GM15510 (cell line): Measurements from ENCODE around the gene ZNF521.

Experiments
- POLR2A ChIP-seq: IDR thresholded peaks from 3 replicates; pipeline ENCODE4 v1.6.1; 2011; ENCODE audit warnings: borderline replicate concordance; ENCODE audit not compliant: insufficient read length; ENCODE audit errors: extremely low read depth

Gene ZNF521

GRCh38 chr18:25109484-25109883 lies 242.5 kb downstream of the ZNF521 start:
- no peak for TF ChIP-seq POLR2A

DNA sequence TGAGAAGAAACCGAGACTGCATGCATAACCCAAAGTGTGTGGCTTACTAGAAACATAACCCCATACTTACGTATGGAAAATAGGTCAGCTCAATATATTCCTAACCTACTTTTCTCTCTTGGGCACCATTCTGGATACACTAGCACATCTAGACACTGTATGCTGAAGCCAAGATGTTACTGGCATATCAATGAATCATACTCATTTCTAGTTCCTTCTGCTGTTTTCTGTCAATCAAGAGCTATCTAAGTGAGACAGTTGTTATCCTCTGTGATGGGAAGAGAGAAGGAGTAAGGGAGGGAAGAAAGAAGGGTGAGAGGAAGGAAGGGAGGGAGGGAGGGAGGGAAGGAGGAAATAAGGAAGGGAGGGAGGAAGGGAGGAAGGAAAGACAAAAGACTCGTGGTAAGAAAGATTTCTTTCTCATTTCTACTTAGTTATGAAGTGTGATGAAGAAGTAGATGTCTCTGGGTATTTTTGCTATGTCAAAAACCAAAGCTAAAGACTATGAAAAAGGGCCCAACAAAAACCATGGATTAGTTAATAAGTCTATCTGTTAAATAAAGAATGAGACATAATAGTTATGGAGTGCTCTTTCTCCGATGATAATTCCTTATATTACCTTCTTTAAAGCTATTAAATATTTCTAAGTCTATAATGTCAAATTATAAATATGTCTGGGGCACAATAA lies 248.4 kb downstream of the ZNF521 start:
- TF ChIP-seq POLR2A, result no peak

DNA sequence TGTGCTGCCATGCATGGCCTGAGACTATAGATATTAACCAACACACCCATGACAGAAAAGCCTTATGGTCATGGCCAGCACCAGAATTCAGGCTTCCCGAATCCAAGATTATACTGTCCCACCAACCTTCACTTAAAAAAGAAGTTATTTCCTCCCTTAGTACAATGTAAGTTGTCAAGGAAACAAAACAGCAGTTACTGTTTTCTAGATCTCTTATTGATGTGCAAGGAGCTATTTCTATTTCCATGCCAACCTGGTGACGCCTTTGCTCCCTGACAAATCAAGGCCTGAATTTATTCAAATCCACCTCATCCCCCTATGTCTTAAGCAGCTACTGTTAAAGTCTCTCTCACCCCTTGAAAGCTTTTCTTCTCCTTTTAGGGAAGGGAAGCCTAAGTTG lies 249.3 kb downstream of the ZNF521 start:
- no peak for TF ChIP-seq POLR2A

DNA sequence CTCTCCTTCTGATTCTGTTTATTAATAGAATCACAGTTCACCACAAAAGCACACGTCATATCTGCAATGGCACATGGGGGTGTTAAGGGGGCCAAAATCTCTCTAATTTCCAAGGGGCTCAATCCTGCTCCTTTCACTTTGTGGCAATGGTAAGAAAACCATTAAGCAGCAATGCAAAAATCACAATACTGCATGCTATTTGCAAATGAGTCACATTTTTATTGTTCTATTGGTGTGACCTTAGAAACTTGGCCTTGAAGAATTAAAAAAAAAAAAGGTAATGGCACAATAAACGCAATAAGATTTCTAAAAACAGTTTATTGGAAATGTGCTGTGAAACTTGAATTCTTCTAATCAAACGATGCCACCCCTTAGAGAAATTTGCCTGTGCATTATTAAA lies 251.5 kb downstream of the ZNF521 start:
- no peak for TF ChIP-seq POLR2A

DNA sequence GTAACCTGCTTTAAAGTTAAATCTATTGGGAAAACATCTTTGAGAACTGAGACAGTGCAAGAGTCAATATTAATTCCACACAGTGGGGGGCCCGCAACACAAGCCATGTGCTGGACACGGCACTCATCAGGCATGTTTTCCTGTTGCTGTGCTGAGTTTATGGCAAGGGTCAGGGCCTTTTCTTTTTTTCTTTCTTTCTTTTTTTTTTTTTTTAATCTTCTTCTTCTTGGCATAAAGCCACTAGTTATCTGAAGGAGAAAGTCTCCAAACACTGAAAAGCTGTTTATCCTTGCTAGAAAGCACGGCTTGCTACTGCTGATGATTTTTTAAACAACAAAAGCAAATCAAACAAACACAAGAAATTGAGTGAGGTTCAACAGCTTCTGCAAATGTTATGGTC lies 252.1 kb downstream of the ZNF521 start:
- no peak for TF ChIP-seq POLR2A

- TF ChIP-seq POLR2A, result no peak
These were observed 254.4 kb downstream of the ZNF521 start for GRCh38 chr18:25097569-25098056.

- TF ChIP-seq POLR2A, result no peak
These were observed 254.9 kb downstream of the ZNF521 start for GRCh38 chr18:25097057-25097456.

- no peak for TF ChIP-seq POLR2A
These were observed 258.8 kb downstream of the ZNF521 start for GRCh38 chr18:25093141-25093540.

DNA sequence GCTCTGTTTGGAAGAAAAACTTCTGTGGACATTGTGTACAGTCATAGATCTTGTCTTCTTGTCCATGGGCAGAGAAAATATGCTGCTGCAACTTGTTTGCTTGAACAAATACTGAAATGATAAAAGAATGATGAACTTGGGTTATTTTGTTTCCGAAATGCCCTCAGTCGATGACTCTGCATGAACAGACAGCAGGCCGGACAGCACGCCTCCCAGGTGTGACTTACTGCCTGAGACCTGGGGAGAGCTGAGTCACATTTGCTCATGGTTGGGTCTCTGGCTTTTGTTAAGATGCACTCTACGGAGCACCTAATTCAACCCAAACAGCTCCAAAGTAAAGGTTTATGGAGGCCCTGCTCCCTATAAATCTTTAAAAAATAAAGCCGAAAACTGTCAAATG lies 262.5 kb downstream of the ZNF521 start:
- TF ChIP-seq POLR2A, result no peak

- TF ChIP-seq POLR2A, result no peak
These were observed 265.1 kb downstream of the ZNF521 start for GRCh38 chr18:25086876-25087275.

GRCh38 chr18:25081001-25081400 lies 271.0 kb downstream of the ZNF521 start:
- no peak for TF ChIP-seq POLR2A

GRCh38 chr18:25080211-25080610 lies 271.8 kb downstream of the ZNF521 start:
- TF ChIP-seq POLR2A, result no peak

GRCh38 chr18:25077944-25078723 lies 273.8 kb downstream of the ZNF521 start:
- no peak for TF ChIP-seq POLR2A

- no peak for TF ChIP-seq POLR2A
These were observed 274.7 kb downstream of the ZNF521 start for GRCh38 chr18:25077038-25077943.

DNA sequence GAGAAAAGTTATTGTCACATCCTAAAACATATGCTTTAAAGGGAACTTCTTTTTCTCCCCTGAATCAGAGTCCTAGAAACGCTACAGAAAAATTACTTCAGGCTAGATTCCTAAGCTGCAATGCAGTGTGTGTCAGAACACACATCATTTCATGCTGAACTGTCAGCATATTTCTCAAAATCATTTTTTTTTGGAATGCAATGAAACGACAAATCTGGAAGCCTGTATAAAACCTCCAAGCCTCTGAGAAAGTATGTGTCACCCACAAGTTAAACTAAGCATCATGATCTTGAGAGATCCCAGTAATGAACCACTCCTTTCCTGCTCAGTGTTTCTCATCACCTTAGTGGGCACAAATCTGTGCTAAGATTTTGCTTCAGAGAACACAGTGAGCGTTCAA lies 276.2 kb downstream of the ZNF521 start:
- no peak for TF ChIP-seq POLR2A
